Retina (tissue), 1 donor: Measurements from ENCODE around the gene ERBB4.

Experiments used
- DNase-seq: peaks from one replicate; pipeline ENCODE4 v3.0.0-alpha.2; 2016

Gene ERBB4

GRCh38 chr2:211498551-211499205, 1039.9 kb downstream of the ERBB4 start:
- DNase-seq: no peak

GRCh38 chr2:211495339-211495738, 1043.3 kb downstream of the ERBB4 start:
- no peak for DNase-seq

DNA sequence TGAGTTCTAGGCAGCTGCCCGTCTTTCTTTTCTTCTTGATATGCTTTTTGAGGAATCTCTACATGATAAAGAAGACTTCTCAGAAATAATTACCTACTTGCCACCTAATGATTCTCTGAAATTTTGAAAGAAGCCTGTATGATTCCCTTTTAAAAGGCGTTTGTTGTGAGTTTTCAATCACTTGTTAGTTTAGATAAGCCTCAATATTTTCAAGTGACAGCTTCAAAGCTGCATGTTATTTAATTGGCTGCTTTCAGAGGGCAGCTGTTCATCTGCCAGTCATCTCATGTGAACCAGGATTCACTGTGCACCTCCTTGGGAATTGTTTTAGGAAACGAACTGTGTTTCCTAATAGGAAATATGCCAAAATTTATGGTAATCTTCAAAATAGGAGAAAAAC, 1044.1 kb downstream of the ERBB4 start:
- DNase-seq: peak; percentile 33

DNA sequence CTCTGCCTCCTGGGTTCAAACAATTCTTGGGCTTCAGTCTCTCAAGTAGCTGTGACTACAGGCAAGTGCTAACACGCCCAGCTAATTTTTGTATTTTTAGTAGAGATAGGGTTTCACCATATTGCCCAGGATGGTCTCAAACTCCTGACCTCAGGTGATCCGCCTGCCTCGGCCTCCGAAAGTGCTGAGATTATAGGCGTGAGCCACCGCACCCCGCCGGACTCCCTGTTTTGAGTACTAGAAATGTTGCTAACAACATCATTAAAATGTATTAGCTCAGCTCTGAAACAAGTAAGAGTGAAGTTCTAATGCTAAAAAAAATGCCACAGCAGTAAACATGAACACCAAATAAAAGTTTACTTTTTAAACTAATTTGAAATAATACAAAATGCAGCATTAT, 1044.5 kb downstream of the ERBB4 start:
- peak; percentile 24 for DNase-seq

GRCh38 chr2:211487733-211488132, 1050.9 kb downstream of the ERBB4 start:
- DNase-seq: peak; percentile 56

DNA sequence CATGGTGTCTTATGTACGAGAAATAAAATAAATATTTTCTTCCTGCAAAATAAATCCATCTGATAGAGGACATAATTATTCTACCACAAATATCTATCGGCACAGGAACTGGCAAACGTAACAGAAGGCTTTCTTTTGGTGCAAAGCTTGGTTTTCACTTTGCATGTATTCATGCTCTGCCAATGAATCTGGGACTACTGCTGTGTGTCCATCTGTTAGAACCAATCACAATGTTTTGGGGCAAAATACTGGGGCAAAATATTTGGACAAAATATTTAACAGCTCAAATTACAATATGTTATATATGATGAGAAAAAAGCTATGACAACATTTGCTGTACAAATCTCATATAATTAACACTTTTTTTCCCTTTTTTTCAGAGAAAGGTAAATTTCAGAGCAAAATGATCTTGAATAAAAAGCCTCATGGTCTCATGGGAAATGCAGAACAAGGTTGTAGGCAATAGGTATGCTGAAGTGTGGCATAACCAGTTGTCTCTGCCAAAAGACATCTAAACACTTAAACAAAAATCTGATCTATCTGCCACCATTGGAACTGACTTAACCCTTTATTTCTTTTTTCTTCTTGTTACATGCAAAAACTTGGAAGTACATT, 1059.0 kb downstream of the ERBB4 start:
- DNase-seq: no peak

GRCh38 chr2:211477537-211478275, 1060.9 kb downstream of the ERBB4 start:
- no peak for DNase-seq

GRCh38 chr2:211473116-211473515, 1065.5 kb downstream of the ERBB4 start:
- DNase-seq: no peak

- no peak for DNase-seq
These were observed 1068.9 kb downstream of the ERBB4 start for GRCh38 chr2:211469664-211470059.

GRCh38 chr2:211468877-211469663, 1069.5 kb downstream of the ERBB4 start:
- DNase-seq: peak; percentile 31

- no peak for DNase-seq
These were observed 1070.4 kb downstream of the ERBB4 start for GRCh38 chr2:211468217-211468616.

DNA sequence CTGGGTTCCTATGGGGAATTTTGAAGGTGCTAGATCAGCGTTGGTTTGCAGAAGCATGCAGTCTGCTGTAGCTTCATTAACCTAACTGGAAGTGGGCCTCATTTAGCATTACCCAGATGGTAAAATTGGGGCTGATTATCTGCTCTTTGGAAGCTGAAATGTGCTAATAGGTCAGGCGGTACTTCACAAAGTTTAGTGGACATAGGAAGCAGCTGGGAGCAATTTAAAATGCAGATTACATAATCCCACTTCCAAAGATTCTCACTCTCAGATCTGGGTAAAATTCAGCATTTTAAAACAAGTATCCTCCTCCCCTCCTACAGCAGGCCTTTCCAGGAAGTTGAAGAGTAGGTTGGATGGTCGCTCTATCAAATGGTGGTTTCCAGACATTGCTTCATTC, 1075.2 kb downstream of the ERBB4 start:
- DNase-seq: no peak

- no peak for DNase-seq
These were observed 1079.6 kb downstream of the ERBB4 start for GRCh38 chr2:211458974-211459373.

GRCh38 chr2:211457325-211457724, 1081.3 kb downstream of the ERBB4 start:
- DNase-seq: no peak

- DNase-seq: peak; percentile 80
These were observed 1083.3 kb downstream of the ERBB4 start for GRCh38 chr2:211455216-211455841.

- peak; percentile 39 for DNase-seq
These were observed 1083.9 kb downstream of the ERBB4 start for GRCh38 chr2:211454679-211455078.

GRCh38 chr2:211453311-211453887, 1085.2 kb downstream of the ERBB4 start:
- no peak for DNase-seq

GRCh38 chr2:211451642-211452041, 1087.0 kb downstream of the ERBB4 start:
- no peak for DNase-seq

- no peak for DNase-seq
These were observed 1088.8 kb downstream of the ERBB4 start for GRCh38 chr2:211449819-211450218.

DNA sequence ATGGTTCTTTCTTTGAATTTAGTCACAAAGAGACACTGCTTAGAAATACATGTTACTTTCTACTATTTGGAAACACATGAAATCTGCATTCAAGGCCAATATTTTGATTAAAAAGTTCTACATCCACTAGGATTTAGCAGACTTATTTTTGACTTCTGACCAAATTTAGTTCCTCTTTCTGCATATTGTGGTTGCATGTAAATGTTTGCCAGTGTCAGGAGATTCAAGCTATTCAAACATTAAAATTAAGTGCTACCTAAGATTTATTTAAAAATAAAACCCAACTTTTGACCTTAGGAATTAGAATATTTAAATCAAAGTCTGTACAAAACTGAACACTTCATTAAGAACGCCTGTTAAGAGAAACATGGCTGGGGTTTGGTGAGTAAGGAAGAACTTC, 1091.1 kb downstream of the ERBB4 start:
- no peak for DNase-seq

GRCh38 chr2:211440107-211440506, 1098.5 kb downstream of the ERBB4 start:
- DNase-seq: no peak

- no peak for DNase-seq
These were observed 1099.6 kb downstream of the ERBB4 start for GRCh38 chr2:211439011-211439410.
